Sigmoid colon (tissue), 7 donors: ENCODE data around the gene HIVEP3. TPM values are rescaled to one million over a fixed set of nuclear protein-coding genes. Genes with fewer than 3 reads are reported as not detected.

ENCODE experiments used
- DNase-seq: peaks from one replicate; pipeline ENCODE4 v3.0.0-alpha.2; 2019
- H3K27ac ChIP-seq, 4 donors: fragments of 200-600 bp; sonication (generic); one replicate each; pipeline ENCODE4 v1.5.1; 2016 to 2019; ENCODE audit warnings: mild to moderate bottlenecking in 1 of 4
- H3K27me3 ChIP-seq, 3 donors: fragments of 200-600 bp; sonication (generic); one replicate each; pipeline ENCODE4 v1.5.1; 2019; ENCODE audit warnings: mild to moderate bottlenecking in 1 of 3
- H3K36me3 ChIP-seq, 4 donors: fragments of 200-600 bp; sonication (generic); one replicate each; pipeline ENCODE4 v1.5.1; 2016 to 2019
- H3K4me1 ChIP-seq, 4 donors: fragments of 200-600 bp; sonication (generic); one replicate each; pipeline ENCODE4 v1.5.1; 2017 to 2019
- H3K4me3 ChIP-seq, 4 donors: fragments of 200-600 bp; sonication (generic); one replicate each; pipeline ENCODE4 v1.5.1; 2017 to 2019; ENCODE audit warnings: mild to moderate bottlenecking in 2 of 4, moderate library complexity in 1 of 4
- H3K9me3 ChIP-seq, 4 donors: fragments of 200-600 bp in 3 of 4; sonication (generic) in 3 of 4; one replicate each; pipeline versions ENCODE4 v1.5.1 to v1.6.1; 2013 to 2019
- CTCF ChIP-seq, 4 experiments: fragments of 450-650 bp in 3 of 4; fragments of 200-600 bp in 1 of 4; IDR thresholded peaks; one replicate each; pipeline ENCODE4 v1.5.1; 2016 to 2019; ENCODE audit warnings: antibody characterized with exemption in 4 of 4, mild to moderate bottlenecking in 3 of 4, moderate library complexity in 2 of 4
- EP300 ChIP-seq, 4 donors: sonication (generic); formaldehyde crosslinking; IDR thresholded peaks; one replicate each; pipeline ENCODE4 v1.6.1; 2017; ENCODE audit warnings: antibody characterized with exemption in 4 of 4
- POLR2A ChIP-seq, 2 donors: fragments of 450-650 bp; IDR thresholded peaks; one replicate each; pipeline ENCODE4 v1.6.1; 2016; ENCODE audit warnings: antibody characterized with exemption in 2 of 2, mild to moderate bottlenecking in 2 of 2, moderate library complexity in 2 of 2
- POLR2AphosphoS5 ChIP-seq, 4 donors: sonication (generic); formaldehyde crosslinking; IDR thresholded peaks; one replicate each; pipeline ENCODE4 v1.6.1; 2017; ENCODE audit warnings: antibody characterized with exemption in 4 of 4
- WGBS, 2 donors: extraction: QIAGEN DNeasy Blood & Tissue Kit; methylation state at CpG; one replicate each; pipeline ENCODE4 v1.1.7; 2013; 5-methylcytosine and 5-hydroxymethylcytosine counted together
- intact Hi-C: fragments of 100-400 bp; cut with DNase I; formaldehyde crosslinking; loops from one replicate; pipeline ENCODE4 v1.15.1; 2023
- polyA plus RNA-seq, 3 donors: library from polyadenylated mRNA; stranded (reverse); fragments of 200-250 nt; gene quantifications; one replicate each; pipeline ENCODE4 v1.2.3, GENCODE V29; 2013
- total RNA-seq, 4 donors: library from RNA; depleted of rRNA; stranded (reverse); fragments of >200 nt; gene quantifications; one replicate each; pipeline ENCODE4 v1.1.0, GENCODE V29; 2016
- donor health status: healthy with polysubstance abuse.
- donor health status: Bipolar disorder and iron deficiency.
- donor health status: healthy.

HIVEP3 gene
- total and polyA plus RNA-seq, 7 donors, result 1.4 to 7.8 (median 3.2) TPM

GRCh38 chr1:41493626-41494350 is 424.9 kb downstream of the HIVEP3 start:
- DNase-seq, result no peak
- Histone ChIP-seq H3K36me3 (no peaks in the 10 kb centered on the region), H3K27me3 (no peaks in the 10 kb centered on the region), H3K27ac (peak overlapping the region in 1 of 4 donors; percentile 92), H3K4me1 (peaks cover 0 to 41% (median 32%) of the 10 kb centered on the region in 4 donors), H3K9me3 (no peaks in the 10 kb centered on the region), H3K4me3 (no peak overlapping the region)
- WGBS, 2 donors, result 88 to 91% methylated on average over 9 of the region's 9 CpGs
- TF ChIP-seq POLR2AphosphoS5 (IDR thresholded peaks at IDR 0.05), result no peak
- TF ChIP-seq EP300 (IDR thresholded peaks at IDR 0.05), result no peak
- no peak for TF ChIP-seq CTCF (IDR thresholded peaks at IDR 0.05)
- TF ChIP-seq POLR2A (IDR thresholded peaks at IDR 0.05), result no peak
- intact Hi-C loops, result no loop called here

- H3K36me3 ChIP-seq, result no peaks in the 10 kb centered on the region
- no peaks in the 10 kb centered on the region for H3K9me3 ChIP-seq
- WGBS, 2 donors, result 88 to 90% methylated on average over 5 of the region's 5 CpGs
- TF ChIP-seq EP300 (IDR thresholded peaks at IDR 0.05) (no peak), POLR2AphosphoS5 (IDR thresholded peaks at IDR 0.05) (peak in 1 of 4 donors; percentile 7)
- intact Hi-C loops, result no loop called here
- H3K27ac ChIP-seq, result peak overlapping the region in 1 of 4 donors; percentile 92
- DNase-seq, result no peak
- H3K4me1 ChIP-seq, result peaks cover 0 to 36% (median 26%) of the 10 kb centered on the region in 4 donors
- no peak overlapping the region for H3K4me3 ChIP-seq
- no peaks in the 10 kb centered on the region for H3K27me3 ChIP-seq
Observed at GRCh38 chr1:41493117-41493536, 425.6 kb downstream of the HIVEP3 start.

- H3K9me3 ChIP-seq, result no peaks in the 10 kb centered on the region
- H3K4me1 ChIP-seq, result peaks cover 0 to 37% (median 27%) of the 10 kb centered on the region in 4 donors
- 18 to 61% methylated on average over 7 of the region's 7 CpGs for WGBS, 2 donors
- no peaks in the 10 kb centered on the region for H3K27me3 ChIP-seq
- H3K4me3 ChIP-seq, result no peak overlapping the region
- intact Hi-C loops, result no loop called here
- no peak overlapping the region for H3K27ac ChIP-seq
- no peak for DNase-seq
- H3K36me3 ChIP-seq, result no peaks in the 10 kb centered on the region
- TF ChIP-seq EP300 (IDR thresholded peaks at IDR 0.05) (no peak), CTCF (IDR thresholded peaks at IDR 0.05) (peak in 2 of 4 experiments; percentile 16 to 19)
Observed at GRCh38 chr1:41492341-41492848, 426.3 kb downstream of the HIVEP3 start.

- DNase-seq, result no peak
- 85 to 86% methylated on average over 2 of the region's 2 CpGs for WGBS, 2 donors
- Histone ChIP-seq H3K27me3 (no peaks in the 10 kb centered on the region), H3K36me3 (no peaks in the 10 kb centered on the region), H3K4me1 (peaks cover 0 to 39% (median 29%) of the 10 kb centered on the region in 4 donors), H3K4me3 (no peak overlapping the region), H3K9me3 (no peaks in the 10 kb centered on the region), H3K27ac (no peak overlapping the region)
- TF ChIP-seq POLR2AphosphoS5 (IDR thresholded peaks at IDR 0.05) (no peak), POLR2A (IDR thresholded peaks at IDR 0.05) (no peak), EP300 (IDR thresholded peaks at IDR 0.05) (no peak), CTCF (IDR thresholded peaks at IDR 0.05) (no peak)
- intact Hi-C loops, result no loop called here
Observed at GRCh38 chr1:41490911-41491310, 427.8 kb downstream of the HIVEP3 start.

- Histone ChIP-seq H3K36me3 (no peaks in the 10 kb centered on the region), H3K27me3 (no peaks in the 10 kb centered on the region), H3K27ac (no peak overlapping the region), H3K9me3 (no peaks in the 10 kb centered on the region), H3K4me3 (no peak overlapping the region), H3K4me1 (peaks cover 0 to 39% (median 33%) of the 10 kb centered on the region in 4 donors)
- no peak for DNase-seq
- TF ChIP-seq POLR2A (IDR thresholded peaks at IDR 0.05), result no peak
- no peak for TF ChIP-seq POLR2AphosphoS5 (IDR thresholded peaks at IDR 0.05)
- TF ChIP-seq CTCF (IDR thresholded peaks at IDR 0.05), result no peak
- TF ChIP-seq EP300 (IDR thresholded peaks at IDR 0.05), result no peak
- intact Hi-C loops, result no loop called here
- 91 to 92% methylated on average over 5 of the region's 5 CpGs for WGBS, 2 donors
Observed at GRCh38 chr1:41489561-41489960, 429.2 kb downstream of the HIVEP3 start.
